ENCODE data around the gene STEAP3.

The STEAP3 gene

GRCh38 chr2:119230219-119231185 is 6.9 kb downstream of the STEAP3 start:
- no peak overlapping the region for H3K4me3 ChIP-seq (ENCODE audit: low read depth, low read length)
- no peaks in the 10 kb centered on the region for H3K36me3 ChIP-seq
- no peaks in the 10 kb centered on the region for H3K27me3 ChIP-seq
- no peak for DNase-seq
- H3K4me1 ChIP-seq, result no peaks in the 10 kb centered on the region
- no peaks in the 10 kb centered on the region for H3K9me3 ChIP-seq
- no peak for TF ChIP-seq CTCF (IDR thresholded peaks at IDR 0.05; ENCODE audit: low read depth, low read length)

GRCh38 chr2:119231975-119232665 is 8.5 kb downstream of the STEAP3 start:
- no peak for DNase-seq
- no peak overlapping the region for H3K4me3 ChIP-seq (ENCODE audit: low read depth, low read length)
- TF ChIP-seq CTCF (IDR thresholded peaks at IDR 0.05; ENCODE audit: low read depth, low read length), result no peak

GRCh38 chr2:119232666-119232993 is 9.0 kb downstream of the STEAP3 start:
- DNase-seq, result no peak
- no peaks in the 10 kb centered on the region for H3K27me3 ChIP-seq
- H3K4me1 ChIP-seq, result no peaks in the 10 kb centered on the region
- no peak overlapping the region for H3K4me3 ChIP-seq (ENCODE audit: low read depth, low read length)
- no peak for TF ChIP-seq CTCF (IDR thresholded peaks at IDR 0.05; ENCODE audit: low read depth, low read length)
- no peaks in the 10 kb centered on the region for H3K9me3 ChIP-seq
- H3K36me3 ChIP-seq, result no peaks in the 10 kb centered on the region

More at GRCh38 chr2:119231975-119232665, 8.5 kb downstream of the STEAP3 start:
- no peaks in the 10 kb centered on the region for H3K9me3 ChIP-seq
- H3K27me3 ChIP-seq, result no peaks in the 10 kb centered on the region
- no peaks in the 10 kb centered on the region for H3K4me1 ChIP-seq
- H3K36me3 ChIP-seq, result no peaks in the 10 kb centered on the region

- Histone ChIP-seq H3K27me3 (no peaks in the 10 kb centered on the region), H3K4me3 (ENCODE audit: low read depth, low read length) (no peak overlapping the region), H3K36me3 (no peaks in the 10 kb centered on the region), H3K4me1 (no peaks in the 10 kb centered on the region), H3K9me3 (no peaks in the 10 kb centered on the region)
- DNase-seq, result no peak
- TF ChIP-seq CTCF (IDR thresholded peaks at IDR 0.05; ENCODE audit: low read depth, low read length), result no peak
Measured at GRCh38 chr2:119233326-119234020, 9.8 kb downstream of the STEAP3 start.

GRCh38 chr2:119234021-119235019 is 10.7 kb downstream of the STEAP3 start:
- DNase-seq, result peak; percentile 37
- peak; percentile 56 for TF ChIP-seq CTCF (IDR thresholded peaks at IDR 0.05; ENCODE audit: low read depth, low read length)

More at GRCh38 chr2:119234021-119235019, 10.7 kb downstream of the STEAP3 start:
- Histone ChIP-seq H3K27me3 (no peaks in the 10 kb centered on the region), H3K4me1 (no peaks in the 10 kb centered on the region), H3K9me3 (no peaks in the 10 kb centered on the region), H3K4me3 (ENCODE audit: low read depth, low read length) (no peak overlapping the region), H3K36me3 (no peaks in the 10 kb centered on the region)
